Nephron (organoid): Measurements from ENCODE around the gene SCIN.
A peak's percentile ranks its signal among the peaks of the same experiment; 100 is the strongest.

Source experiments
- H3K27ac Mint-ChIP-seq, 3 experiments: 2 replicates each; pipeline ENCODE4 v1.8.0; 2020; ENCODE audit warnings: mixed read lengths in 3 of 3, mild to moderate bottlenecking in 2 of 3, moderate library complexity in 1 of 3
- H3K27me3 Mint-ChIP-seq: 2 replicates; pipeline ENCODE4 v1.8.0; 2021; ENCODE audit warnings: low read depth, mild to moderate bottlenecking, moderate library complexity, mixed read lengths
- H3K36me3 Mint-ChIP-seq: 2 replicates; pipeline ENCODE4 v1.8.0; 2020; ENCODE audit warnings: low read depth, mixed read lengths
- H3K4me1 Mint-ChIP-seq: 2 replicates; pipeline ENCODE4 v1.8.0; 2020; ENCODE audit warnings: mixed read lengths
- H3K4me3 Mint-ChIP-seq, 3 experiments: 2 replicates each; pipeline ENCODE4 v1.8.0; 2020; ENCODE audit warnings: mild to moderate bottlenecking in 3 of 3, mixed read lengths in 3 of 3, moderate library complexity in 2 of 3
- H3K9me3 Mint-ChIP-seq: 2 replicates; pipeline ENCODE4 v1.8.0; 2020; ENCODE audit warnings: mixed read lengths
- TF ChIP-seq, protein P1 (sequence below), 3 experiments: fragments of 200-600 bp; sonication (generic); IDR thresholded peaks; one replicate each; pipeline ENCODE4 v1.5.0; 2021; ENCODE audit warnings: antibody characterized with exemption in 3 of 3; ENCODE audit not compliant: unreplicated experiment in 3 of 3

The SCIN gene

DNA sequence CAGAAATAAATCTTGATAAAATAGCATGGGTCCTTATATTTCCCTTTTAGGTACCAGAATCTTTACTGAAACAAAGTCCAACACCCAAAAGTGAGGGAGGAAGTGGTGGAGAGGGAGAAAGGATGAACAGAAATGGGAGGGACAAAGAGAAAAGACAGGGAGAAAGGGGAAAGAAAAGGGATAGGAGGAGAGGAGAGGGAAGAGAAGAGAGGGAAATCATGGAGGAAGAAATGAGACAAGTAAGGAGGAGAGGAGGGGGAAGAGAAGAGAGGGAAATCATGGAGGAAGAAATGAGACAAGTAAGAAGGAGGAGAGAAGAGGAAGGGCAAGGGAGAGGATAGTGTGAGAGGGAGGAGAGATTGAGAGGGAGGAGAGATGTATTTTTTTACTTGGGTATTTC, 66.8 kb downstream of the SCIN start:
- Mint-ChIP-seq H3K27me3 (no peaks in the 10 kb centered on the region), H3K9me3 (no peaks in the 10 kb centered on the region), H3K27ac (no peak overlapping the region), H3K36me3 (no peaks in the 10 kb centered on the region), H3K4me3 (no peak overlapping the region), H3K4me1 (peaks cover 14% of the 10 kb centered on the region)
- TF ChIP-seq, protein P1, sequence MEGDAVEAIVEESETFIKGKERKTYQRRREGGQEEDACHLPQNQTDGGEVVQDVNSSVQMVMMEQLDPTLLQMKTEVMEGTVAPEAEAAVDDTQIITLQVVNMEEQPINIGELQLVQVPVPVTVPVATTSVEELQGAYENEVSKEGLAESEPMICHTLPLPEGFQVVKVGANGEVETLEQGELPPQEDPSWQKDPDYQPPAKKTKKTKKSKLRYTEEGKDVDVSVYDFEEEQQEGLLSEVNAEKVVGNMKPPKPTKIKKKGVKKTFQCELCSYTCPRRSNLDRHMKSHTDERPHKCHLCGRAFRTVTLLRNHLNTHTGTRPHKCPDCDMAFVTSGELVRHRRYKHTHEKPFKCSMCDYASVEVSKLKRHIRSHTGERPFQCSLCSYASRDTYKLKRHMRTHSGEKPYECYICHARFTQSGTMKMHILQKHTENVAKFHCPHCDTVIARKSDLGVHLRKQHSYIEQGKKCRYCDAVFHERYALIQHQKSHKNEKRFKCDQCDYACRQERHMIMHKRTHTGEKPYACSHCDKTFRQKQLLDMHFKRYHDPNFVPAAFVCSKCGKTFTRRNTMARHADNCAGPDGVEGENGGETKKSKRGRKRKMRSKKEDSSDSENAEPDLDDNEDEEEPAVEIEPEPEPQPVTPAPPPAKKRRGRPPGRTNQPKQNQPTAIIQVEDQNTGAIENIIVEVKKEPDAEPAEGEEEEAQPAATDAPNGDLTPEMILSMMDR (IDR thresholded peaks at IDR 0.05; ENCODE audit: unreplicated experiment in 3 of 3): no peak

DNA sequence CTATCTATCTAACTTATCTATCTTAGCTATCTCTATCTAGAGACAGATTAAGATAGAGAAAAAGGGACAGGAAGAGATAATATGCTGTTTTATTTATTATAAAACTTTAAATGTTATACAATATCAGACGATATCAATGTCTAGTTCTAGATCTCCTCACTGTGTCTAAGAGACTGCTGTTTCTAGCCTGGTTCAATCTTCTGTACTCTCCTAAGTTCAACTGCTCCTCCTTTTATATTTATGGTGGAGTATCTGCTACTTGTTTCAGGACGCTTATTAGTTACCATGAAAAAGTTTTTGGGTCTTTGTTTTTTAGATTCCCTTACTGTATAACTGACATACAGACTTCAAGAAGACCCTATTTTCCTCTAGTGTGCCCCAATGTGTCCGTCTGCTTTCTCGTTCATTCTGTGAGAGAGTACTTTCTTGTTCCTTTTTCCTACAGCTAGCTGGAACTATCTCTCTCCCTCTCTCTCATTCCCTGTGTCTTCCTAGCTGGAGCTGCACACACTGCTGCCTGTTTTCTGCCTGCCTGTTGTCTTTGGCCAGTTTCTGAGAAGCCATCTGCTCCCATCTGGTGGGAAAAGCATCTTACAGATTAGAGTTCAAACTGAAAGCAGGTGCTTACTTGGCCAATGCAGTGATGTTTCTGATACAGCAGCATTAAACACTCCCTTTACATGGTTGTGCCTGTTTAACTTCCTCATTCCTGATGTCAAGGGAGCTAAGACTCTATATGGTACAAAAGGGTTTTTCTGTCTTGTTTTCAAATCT, 67.5 kb downstream of the SCIN start:
- Mint-ChIP-seq H3K27ac (peak overlapping the region in 2 of 3 experiments; percentile 49 to 64), H3K4me1 (peaks cover 14% of the 10 kb centered on the region), H3K27me3 (no peaks in the 10 kb centered on the region), H3K36me3 (no peaks in the 10 kb centered on the region), H3K9me3 (no peaks in the 10 kb centered on the region), H3K4me3 (no peak overlapping the region)
- TF ChIP-seq, protein P1 (IDR thresholded peaks at IDR 0.05; ENCODE audit: unreplicated experiment in 3 of 3): no peak

GRCh38 chr7:12638851-12639456, 68.4 kb downstream of the SCIN start:
- no peaks in the 10 kb centered on the region for H3K9me3 Mint-ChIP-seq
- H3K36me3 Mint-ChIP-seq: no peaks in the 10 kb centered on the region
- H3K4me1 Mint-ChIP-seq: peaks cover 14% of the 10 kb centered on the region
- no peak overlapping the region for H3K4me3 Mint-ChIP-seq
- TF ChIP-seq, protein P1 (IDR thresholded peaks at IDR 0.05; ENCODE audit: unreplicated experiment in 3 of 3): peak; percentile 58 to 74 (median 68)
- no peaks in the 10 kb centered on the region for H3K27me3 Mint-ChIP-seq
- H3K27ac Mint-ChIP-seq: no peak overlapping the region

DNA sequence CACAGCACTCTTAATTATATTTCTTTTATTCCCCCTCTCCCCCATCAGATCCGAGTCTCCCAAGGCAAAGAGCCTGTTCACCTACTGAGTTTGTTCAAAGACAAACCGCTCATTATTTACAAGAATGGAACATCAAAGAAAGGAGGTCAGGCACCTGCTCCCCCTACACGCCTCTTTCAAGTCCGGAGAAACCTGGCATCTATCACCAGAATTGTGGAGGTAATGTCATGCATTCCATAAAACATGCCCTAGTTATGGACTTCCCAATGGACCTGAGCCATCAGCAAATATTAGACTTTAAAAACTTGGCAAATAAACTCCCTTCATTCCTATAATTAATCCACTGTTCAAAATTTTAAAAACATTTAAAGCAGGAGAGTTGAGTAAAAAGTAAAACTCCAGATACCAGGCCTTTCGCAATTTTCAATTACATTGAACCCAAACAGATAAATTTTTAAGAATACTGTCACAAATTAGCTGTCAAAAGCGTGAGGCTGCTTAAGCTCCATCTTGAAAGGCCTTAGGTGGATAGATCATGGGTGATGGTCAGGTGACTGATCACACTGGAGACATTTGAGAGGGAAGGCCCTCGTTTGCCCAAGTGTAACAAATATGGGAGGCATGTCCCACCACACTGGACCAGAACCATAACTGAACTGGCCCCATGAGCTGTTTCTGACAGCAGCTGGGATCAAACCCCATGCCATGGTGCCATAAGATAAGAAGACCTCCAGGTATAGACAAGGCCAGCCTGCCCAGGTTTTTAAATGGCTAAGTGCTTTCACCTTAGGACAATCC, 70.0 kb downstream of the SCIN start:
- H3K27me3 Mint-ChIP-seq: no peaks in the 10 kb centered on the region
- H3K36me3 Mint-ChIP-seq: no peaks in the 10 kb centered on the region
- no peaks in the 10 kb centered on the region for H3K9me3 Mint-ChIP-seq
- TF ChIP-seq, protein P1 (IDR thresholded peaks at IDR 0.05; ENCODE audit: unreplicated experiment in 3 of 3): no peak
- H3K27ac Mint-ChIP-seq: peak overlapping the region in 2 of 3 experiments; percentile 7 to 9
- H3K4me3 Mint-ChIP-seq: no peak overlapping the region
- peaks cover 14% of the 10 kb centered on the region for H3K4me1 Mint-ChIP-seq

GRCh38 chr7:12641196-12641595, 70.7 kb downstream of the SCIN start:
- Mint-ChIP-seq H3K4me1 (peaks cover 14% of the 10 kb centered on the region), H3K4me3 (no peak overlapping the region), H3K27ac (no peak overlapping the region), H3K9me3 (no peaks in the 10 kb centered on the region), H3K36me3 (no peaks in the 10 kb centered on the region), H3K27me3 (no peaks in the 10 kb centered on the region)
- TF ChIP-seq, protein P1 (IDR thresholded peaks at IDR 0.05; ENCODE audit: unreplicated experiment in 3 of 3): no peak
